Lower lobe of right lung (tissue), 2 donors: Measurements from ENCODE around the gene SRGAP3. TPM values are rescaled to one million over a fixed set of nuclear protein-coding genes. Genes with fewer than 3 reads are reported as not detected.

Source experiments
- ATAC-seq, 2 donors: fragments of 200-7000 bp; cut with Tn5 transposase; one replicate each; pipeline ENCODE4 v1.9.1; 2020 to 2022; ENCODE audit warnings: mild to moderate bottlenecking in 2 of 2, moderate library complexity in 2 of 2
- DNase-seq: peaks from one replicate; pipeline ENCODE4 v3.0.0-alpha.2; 2020
- H3K27ac ChIP-seq: fragments of 200-600 bp; one replicate; pipeline ENCODE4 v1.8.0; 2022
- H3K27me3 ChIP-seq: fragments of 200-600 bp; one replicate; pipeline ENCODE4 v1.8.0; 2022; ENCODE audit warnings: low read depth
- H3K36me3 ChIP-seq: fragments of 200-600 bp; one replicate; pipeline ENCODE4 v1.8.0; 2022; ENCODE audit warnings: mild to moderate bottlenecking
- H3K4me1 ChIP-seq: fragments of 200-600 bp; one replicate; pipeline ENCODE4 v1.8.0; 2022
- H3K4me3 ChIP-seq: fragments of 200-600 bp; one replicate; pipeline ENCODE4 v1.8.0; 2022; ENCODE audit warnings: mild to moderate bottlenecking
- H3K9me3 ChIP-seq: fragments of 200-600 bp; one replicate; pipeline ENCODE4 v1.8.0; 2022
- CTCF ChIP-seq: fragments of 200-600 bp; IDR thresholded peaks from one replicate; pipeline ENCODE4 v1.8.0; 2022; ENCODE audit warnings: antibody characterized with exemption, mild to moderate bottlenecking
- intact Hi-C: fragments of 100-400 bp; cut with DNase I; formaldehyde crosslinking; loops from one replicate; pipeline ENCODE4 v1.11.0; 2022
- total RNA-seq: library from RNA; stranded (reverse); fragmentation: NEBNext Ultra II Directional; extraction: Animal tissue kit (Norgen Biotek cat#: 25700); gene quantifications from one replicate; pipeline ENCODE4 v1.2.1, GENCODE V29; 2021
- donor health status: DM: no; HTN: yes; CAD: no; lungs with severe emphysema.

SRGAP3 gene
- total RNA-seq, 1 donor from 2014 or later = 7.8 TPM

- Histone ChIP-seq H3K27ac (peak overlapping the region; percentile 84), H3K4me3 (peak overlapping the region; percentile 86), H3K27me3 (no peaks in the 10 kb centered on the region), H3K36me3 (no peaks in the 10 kb centered on the region), H3K9me3 (no peaks in the 10 kb centered on the region), H3K4me1 (peaks cover 9% of the 10 kb centered on the region)
- intact Hi-C loops = no loop called here
- TF ChIP-seq CTCF = no peak
- ATAC-seq = no peak
- DNase-seq = no peak
Measured at GRCh38 chr3:8962226-8962861, 287.1 kb downstream of the SRGAP3 start.

GRCh38 chr3:8959668-8960067 is 289.8 kb downstream of the SRGAP3 start:
- no peak for ATAC-seq
- no peak for TF ChIP-seq CTCF
- Histone ChIP-seq H3K27ac (no peak overlapping the region), H3K36me3 (no peaks in the 10 kb centered on the region), H3K27me3 (no peaks in the 10 kb centered on the region), H3K4me3 (no peak overlapping the region), H3K9me3 (no peaks in the 10 kb centered on the region), H3K4me1 (peaks cover 9% of the 10 kb centered on the region)
- intact Hi-C loops = no loop called here
- no peak for DNase-seq

- Histone ChIP-seq H3K36me3 (no peaks in the 10 kb centered on the region), H3K27ac (no peak overlapping the region), H3K4me3 (no peak overlapping the region), H3K9me3 (no peaks in the 10 kb centered on the region), H3K4me1 (no peaks in the 10 kb centered on the region), H3K27me3 (no peaks in the 10 kb centered on the region)
- TF ChIP-seq CTCF = no peak
- no peak for ATAC-seq
- DNase-seq = no peak
- intact Hi-C loops = no loop called here
Measured at GRCh38 chr3:8954938-8955763, 294.3 kb downstream of the SRGAP3 start.

- Histone ChIP-seq H3K4me3 (no peak overlapping the region), H3K36me3 (no peaks in the 10 kb centered on the region), H3K27me3 (no peaks in the 10 kb centered on the region), H3K27ac (no peak overlapping the region), H3K9me3 (no peaks in the 10 kb centered on the region), H3K4me1 (no peaks in the 10 kb centered on the region)
- no peak for TF ChIP-seq CTCF
- intact Hi-C loops = no loop called here
- ATAC-seq = no peak
- no peak for DNase-seq
Measured at GRCh38 chr3:8953313-8953712, 296.1 kb downstream of the SRGAP3 start.

- DNase-seq = no peak
- TF ChIP-seq CTCF = no peak
- Histone ChIP-seq H3K27ac (no peak overlapping the region), H3K9me3 (no peaks in the 10 kb centered on the region), H3K27me3 (no peaks in the 10 kb centered on the region), H3K4me3 (no peak overlapping the region), H3K4me1 (no peaks in the 10 kb centered on the region), H3K36me3 (no peaks in the 10 kb centered on the region)
- ATAC-seq = no peak
- intact Hi-C loops = no loop called here
Measured at GRCh38 chr3:8952130-8952529, 297.3 kb downstream of the SRGAP3 start.
